Amniotic epithelial cell (primary cell): ENCODE measurements around the gene PACSIN2.

Source experiments
- DNase-seq: peaks from one replicate; pipeline ENCODE4 v3.0.0-alpha.2; 2010; ENCODE audit warnings: low read depth

Gene PACSIN2

GRCh38 chr22:42881298-42881697 is 133.7 kb downstream of the PACSIN2 start:
- no peak for DNase-seq

- no peak for DNase-seq
These were observed 134.1 kb downstream of the PACSIN2 start for GRCh38 chr22:42880815-42881214.

- DNase-seq, result no peak
These were observed 135.5 kb downstream of the PACSIN2 start for GRCh38 chr22:42879371-42880021.

GRCh38 chr22:42878561-42879305 is 136.2 kb downstream of the PACSIN2 start:
- no peak for DNase-seq

- no peak for DNase-seq
These were observed 137.2 kb downstream of the PACSIN2 start for GRCh38 chr22:42877597-42878340.

- no peak for DNase-seq
These were observed 137.8 kb downstream of the PACSIN2 start for GRCh38 chr22:42877158-42877557.

- no peak for DNase-seq
These were observed 138.9 kb downstream of the PACSIN2 start for GRCh38 chr22:42876041-42876440.

GRCh38 chr22:42874010-42874409 is 140.9 kb downstream of the PACSIN2 start:
- DNase-seq, result no peak

GRCh38 chr22:42873356-42873755 is 141.6 kb downstream of the PACSIN2 start:
- no peak for DNase-seq

- no peak for DNase-seq
These were observed 142.1 kb downstream of the PACSIN2 start for GRCh38 chr22:42872821-42873220.

- DNase-seq, result no peak
These were observed 143.6 kb downstream of the PACSIN2 start for GRCh38 chr22:42871146-42872050.

- no peak for DNase-seq
These were observed 145.0 kb downstream of the PACSIN2 start for GRCh38 chr22:42869888-42870480.

GRCh38 chr22:42869463-42869862 is 145.5 kb downstream of the PACSIN2 start:
- DNase-seq, result no peak

GRCh38 chr22:42868751-42869251 is 146.1 kb downstream of the PACSIN2 start:
- peak; percentile 16 for DNase-seq

- no peak for DNase-seq
These were observed 148.8 kb downstream of the PACSIN2 start for GRCh38 chr22:42866100-42866499.

GRCh38 chr22:42865536-42865935 is 149.4 kb downstream of the PACSIN2 start:
- no peak for DNase-seq

GRCh38 chr22:42863349-42863961 is 151.5 kb downstream of the PACSIN2 start:
- peak; percentile 80 for DNase-seq

GRCh38 chr22:42862045-42862734 is 152.8 kb downstream of the PACSIN2 start:
- peak; percentile 37 for DNase-seq

GRCh38 chr22:42860968-42861367 is 154.0 kb downstream of the PACSIN2 start:
- DNase-seq, result no peak

GRCh38 chr22:42857845-42858481 is 157.0 kb downstream of the PACSIN2 start:
- DNase-seq, result no peak
